ENCODE measurements around the gene EXOC5.

- TF ChIP-seq CTCF (conservative IDR thresholded peaks at IDR 0.05) (no peak), EZH2 (IDR thresholded peaks at IDR 0.05; ENCODE audit: low read depth) (no peak)
Measured at GRCh38 chr14:57245941-57246340, 22.8 kb downstream of the EXOC5 start.

All from PC-9 (cell line).